DOHH2 (cell line): ENCODE data around the gene MAOA.
A peak's percentile ranks its signal among the peaks of the same experiment; 100 is the strongest.

ENCODE experiments used
- H3F3A ChIP-seq: fragments of 200-600 bp; sonication (generic), shearing (Covaris generic); 2 replicates; pipeline ENCODE4 v1.6.0; 2016; ENCODE audit warnings: antibody characterized with exemption, mild to moderate bottlenecking; ENCODE audit not compliant: control insufficient read depth, insufficient read depth
- H3K27ac ChIP-seq: fragments of 200-600 bp; sonication (generic); 2 replicates; pipeline ENCODE4 v1.5.1; 2014; ENCODE audit warnings: low read depth, mild to moderate bottlenecking, low read length, moderate library complexity
- H3K27me3 ChIP-seq: fragments of 200-600 bp; sonication (generic); 2 replicates; pipeline ENCODE4 v1.6.1; 2014; ENCODE audit warnings: mild to moderate bottlenecking, low read length, mixed read lengths; ENCODE audit not compliant: control insufficient read depth
- H3K36me3 ChIP-seq: fragments of 200-600 bp; sonication (generic); 2 replicates; pipeline ENCODE4 v1.6.1; 2014; ENCODE audit warnings: mild to moderate bottlenecking, low read length, moderate library complexity, mixed read lengths; ENCODE audit not compliant: control insufficient read depth
- H3K4me1 ChIP-seq: fragments of 200-600 bp; sonication (generic); 2 replicates; pipeline ENCODE4 v1.6.1; 2014; ENCODE audit warnings: mild to moderate bottlenecking, low read length, mixed read lengths; ENCODE audit not compliant: control insufficient read depth
- H3K4me2 ChIP-seq: fragments of 200-600 bp; sonication (generic); 2 replicates; pipeline ENCODE4 v1.6.0; 2014; ENCODE audit warnings: mild to moderate bottlenecking, low read length, moderate library complexity
- H3K4me3 ChIP-seq: fragments of 200-600 bp; sonication (generic); 2 replicates; pipeline ENCODE4 v1.5.1; 2014; ENCODE audit warnings: mild to moderate bottlenecking, low read length, mixed read lengths
- H3K79me2 ChIP-seq: fragments of 200-600 bp; sonication (generic); 2 replicates; pipeline ENCODE4 v1.6.1; 2014; ENCODE audit warnings: mild to moderate bottlenecking, low read length, mixed read lengths; ENCODE audit not compliant: control insufficient read depth
- H3K9me2 ChIP-seq: fragments of 200-600 bp; sonication (generic); replicated peaks from 2 replicates; pipeline ENCODE4 v1.6.1; 2014; ENCODE audit warnings: mild to moderate bottlenecking, low read length, mixed read lengths; ENCODE audit not compliant: control insufficient read depth
- H3K9me3 ChIP-seq: fragments of 200-600 bp; sonication (generic); 2 replicates; pipeline ENCODE4 v1.6.1; 2014; ENCODE audit warnings: antibody characterized with exemption, low read length, mixed read lengths; ENCODE audit not compliant: control insufficient read depth, insufficient read depth
- H4K20me1 ChIP-seq: fragments of 200-600 bp; sonication (generic); 2 replicates; pipeline ENCODE4 v1.6.0; 2014; ENCODE audit warnings: low read depth, mild to moderate bottlenecking, antibody characterized with exemption, low read length, moderate library complexity; ENCODE audit not compliant: control insufficient read depth, insufficient read depth
- EZH2phosphoT487 ChIP-seq: fragments of 200-600 bp; sonication (generic); IDR thresholded peaks from 2 replicates; pipeline ENCODE4 v1.6.1; 2017; ENCODE audit warnings: borderline replicate concordance, mild to moderate bottlenecking, antibody characterized with exemption, low read length, moderate library complexity, mixed read lengths
- TF ChIP-seq, protein P1 (sequence below): fragments of 200-600 bp; sonication (generic); IDR thresholded peaks from one replicate; pipeline ENCODE4 v1.5.1; 2014; ENCODE audit warnings: antibody characterized with exemption, mild to moderate bottlenecking, low read depth, low read length; ENCODE audit not compliant: poor library complexity, severe bottlenecking

The MAOA gene

GRCh38 chrX:43656005-43656494 is at the start of gene MAOA:
Gene MAOA (plus strand): TSS chrX:43656299. CDS start chrX:43656342, 43 bp downstream.
- no peak for TF ChIP-seq EZH2phosphoT487
- TF ChIP-seq, protein P1, sequence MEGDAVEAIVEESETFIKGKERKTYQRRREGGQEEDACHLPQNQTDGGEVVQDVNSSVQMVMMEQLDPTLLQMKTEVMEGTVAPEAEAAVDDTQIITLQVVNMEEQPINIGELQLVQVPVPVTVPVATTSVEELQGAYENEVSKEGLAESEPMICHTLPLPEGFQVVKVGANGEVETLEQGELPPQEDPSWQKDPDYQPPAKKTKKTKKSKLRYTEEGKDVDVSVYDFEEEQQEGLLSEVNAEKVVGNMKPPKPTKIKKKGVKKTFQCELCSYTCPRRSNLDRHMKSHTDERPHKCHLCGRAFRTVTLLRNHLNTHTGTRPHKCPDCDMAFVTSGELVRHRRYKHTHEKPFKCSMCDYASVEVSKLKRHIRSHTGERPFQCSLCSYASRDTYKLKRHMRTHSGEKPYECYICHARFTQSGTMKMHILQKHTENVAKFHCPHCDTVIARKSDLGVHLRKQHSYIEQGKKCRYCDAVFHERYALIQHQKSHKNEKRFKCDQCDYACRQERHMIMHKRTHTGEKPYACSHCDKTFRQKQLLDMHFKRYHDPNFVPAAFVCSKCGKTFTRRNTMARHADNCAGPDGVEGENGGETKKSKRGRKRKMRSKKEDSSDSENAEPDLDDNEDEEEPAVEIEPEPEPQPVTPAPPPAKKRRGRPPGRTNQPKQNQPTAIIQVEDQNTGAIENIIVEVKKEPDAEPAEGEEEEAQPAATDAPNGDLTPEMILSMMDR = no peak
- no peak within 1 kb of the TSS for H3K27ac ChIP-seq
- H3K27me3 ChIP-seq = peaks cover 8% of the 10 kb centered on the region; the same call in 1 of the 2 replicates
- H3K4me2 ChIP-seq = peak within 1 kb of the TSS; percentile 58
- H4K20me1 ChIP-seq = no peaks in the 10 kb centered on the region
- peak within 1 kb of the TSS; percentile 70 for H3K4me3 ChIP-seq
- no peaks in the 10 kb centered on the region for H3F3A ChIP-seq
- no peaks in the 10 kb centered on the region for H3K9me2 ChIP-seq
- peaks cover 12% of the 10 kb centered on the region for H3K4me1 ChIP-seq
- H3K79me2 ChIP-seq = no peaks in the 10 kb centered on the region
- H3K36me3 ChIP-seq = no peaks in the 10 kb centered on the region
- no peaks in the 10 kb centered on the region for H3K9me3 ChIP-seq

GRCh38 chrX:43612400-43612799 is 43.7 kb upstream of the MAOA start:
- H3K27ac ChIP-seq = no peak overlapping the region
- no peaks in the 10 kb centered on the region for H3K79me2 ChIP-seq
- no peaks in the 10 kb centered on the region for H4K20me1 ChIP-seq
- H3K4me3 ChIP-seq = no peak overlapping the region
- H3K9me3 ChIP-seq = no peaks in the 10 kb centered on the region
- no peaks in the 10 kb centered on the region for H3K36me3 ChIP-seq
- no peak for TF ChIP-seq EZH2phosphoT487
- TF ChIP-seq, protein P1 = no peak
- no peak overlapping the region for H3K4me2 ChIP-seq
- H3K4me1 ChIP-seq = no peaks in the 10 kb centered on the region
- no peaks in the 10 kb centered on the region for H3K27me3 ChIP-seq
- no peaks in the 10 kb centered on the region for H3K9me2 ChIP-seq
- H3F3A ChIP-seq = no peaks in the 10 kb centered on the region

DNA sequence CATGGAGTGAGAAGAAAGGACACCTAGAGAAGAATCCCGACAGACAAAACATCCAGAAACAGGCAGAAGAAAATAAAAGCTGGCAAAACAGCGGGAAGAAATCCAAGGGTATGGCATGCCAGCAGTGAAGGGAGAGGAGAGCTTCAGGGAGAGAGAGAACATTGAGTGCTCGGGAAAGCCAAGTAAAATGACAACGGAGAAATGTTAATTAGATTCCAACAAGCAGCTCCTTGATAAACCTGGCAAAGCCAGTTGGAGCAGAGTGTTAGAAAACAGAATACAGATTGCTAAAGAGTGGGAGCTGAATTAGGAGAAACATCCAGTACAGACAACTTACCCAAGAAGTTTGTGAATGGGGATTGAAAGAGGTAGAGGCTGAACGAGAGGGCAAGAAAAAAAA is 40.4 kb upstream of the MAOA start:
- Histone ChIP-seq H3F3A (no peaks in the 10 kb centered on the region), H3K79me2 (no peaks in the 10 kb centered on the region), H3K4me3 (no peak overlapping the region), H3K9me2 (no peaks in the 10 kb centered on the region), H3K4me2 (no peak overlapping the region), H3K9me3 (no peaks in the 10 kb centered on the region), H3K27ac (no peak overlapping the region), H4K20me1 (no peaks in the 10 kb centered on the region), H3K36me3 (no peaks in the 10 kb centered on the region), H3K4me1 (no peaks in the 10 kb centered on the region), H3K27me3 (no peaks in the 10 kb centered on the region)
- TF ChIP-seq EZH2phosphoT487 = no peak
- TF ChIP-seq, protein P1 = no peak
